Duodenal mucosa (tissue), 2 donors: ENCODE results near the gene ZNF337.

Experiments
- H3K27ac ChIP-seq: one replicate; pipeline ENCODE4 v1.7.0; 2013; ENCODE audit warnings: low read depth, low read length
- H3K27me3 ChIP-seq, 2 donors: one replicate each; pipeline ENCODE4 v1.7.0; 2013; ENCODE audit warnings: low read length in 2 of 2, control low read depth in 1 of 2; ENCODE audit not compliant: insufficient read depth in 2 of 2, control insufficient read depth in 1 of 2
- H3K36me3 ChIP-seq, 2 donors: one replicate each; pipeline ENCODE4 v1.7.0; 2013; ENCODE audit warnings: low read length in 2 of 2, control low read depth in 1 of 2; ENCODE audit not compliant: insufficient read depth in 2 of 2, control insufficient read depth in 1 of 2
- H3K4me1 ChIP-seq, 2 donors: one replicate each; pipeline ENCODE4 v1.7.0; 2013; ENCODE audit warnings: low read length in 2 of 2, control low read depth in 1 of 2; ENCODE audit not compliant: insufficient read depth in 2 of 2, control insufficient read depth in 1 of 2
- H3K4me3 ChIP-seq, 2 donors: one replicate each; pipeline ENCODE4 v1.7.0; 2013; ENCODE audit warnings: low read length in 2 of 2, low read depth in 1 of 2
- H3K9ac ChIP-seq, 2 donors: one replicate each; pipeline ENCODE4 v1.7.0; 2013; ENCODE audit warnings: low read length in 2 of 2, low read depth in 1 of 2
- H3K9me3 ChIP-seq, 2 donors: one replicate each; pipeline ENCODE4 v1.7.0; 2013; ENCODE audit warnings: low read length in 2 of 2, control low read depth in 1 of 2; ENCODE audit not compliant: control insufficient read depth in 1 of 2

ZNF337 gene

GRCh38 chr20:25696371-25697131, at the start of gene ZNF337:
TSS of gene ZNF337 (minus strand) at chr20:25696853. CDS start at chr20:25686417, 10,436 bp downstream.
- H3K36me3 ChIP-seq = no peaks in the 10 kb centered on the region
- no peaks in the 10 kb centered on the region for H3K27me3 ChIP-seq
- peaks cover 0 to 7% of the 10 kb centered on the region in 2 donors for H3K9me3 ChIP-seq
- peak within 1 kb of the TSS; percentile 81 to 90 for H3K9ac ChIP-seq
- peaks cover 0 to 5% of the 10 kb centered on the region in 2 donors for H3K4me1 ChIP-seq
- peak within 1 kb of the TSS; percentile 91 to 97 for H3K4me3 ChIP-seq
- peak within 1 kb of the TSS; percentile 89 for H3K27ac ChIP-seq

- no peaks in the 10 kb centered on the region for H3K36me3 ChIP-seq
- H3K27ac ChIP-seq = no peak overlapping the region
- H3K9me3 ChIP-seq = no peaks in the 10 kb centered on the region
- no peaks in the 10 kb centered on the region for H3K27me3 ChIP-seq
- peaks cover 0 to 3% of the 10 kb centered on the region in 2 donors for H3K4me1 ChIP-seq
- H3K9ac ChIP-seq = no peak overlapping the region
- no peak overlapping the region for H3K4me3 ChIP-seq
Observed at GRCh38 chr20:25745738-25746137, 49.1 kb upstream of the ZNF337 start.

GRCh38 chr20:25745100-25745499, 48.4 kb upstream of the ZNF337 start:
- no peaks in the 10 kb centered on the region for H3K27me3 ChIP-seq
- no peaks in the 10 kb centered on the region for H3K4me1 ChIP-seq
- H3K9me3 ChIP-seq = no peaks in the 10 kb centered on the region
- no peak overlapping the region for H3K9ac ChIP-seq
- no peak overlapping the region for H3K4me3 ChIP-seq
- no peaks in the 10 kb centered on the region for H3K36me3 ChIP-seq
- no peak overlapping the region for H3K27ac ChIP-seq

GRCh38 chr20:25744261-25744660, 47.6 kb upstream of the ZNF337 start:
- Histone ChIP-seq H3K27me3 (no peaks in the 10 kb centered on the region), H3K9ac (no peak overlapping the region), H3K27ac (no peak overlapping the region), H3K36me3 (no peaks in the 10 kb centered on the region), H3K4me3 (no peak overlapping the region), H3K4me1 (no peaks in the 10 kb centered on the region), H3K9me3 (no peaks in the 10 kb centered on the region)

- Histone ChIP-seq H3K27ac (no peak overlapping the region), H3K36me3 (no peaks in the 10 kb centered on the region), H3K4me3 (no peak overlapping the region), H3K27me3 (no peaks in the 10 kb centered on the region), H3K9me3 (no peaks in the 10 kb centered on the region), H3K9ac (no peak overlapping the region), H3K4me1 (no peaks in the 10 kb centered on the region)
Observed at GRCh38 chr20:25741088-25741487, 44.4 kb upstream of the ZNF337 start.

- Histone ChIP-seq H3K9me3 (no peaks in the 10 kb centered on the region), H3K36me3 (no peaks in the 10 kb centered on the region), H3K27ac (no peak overlapping the region), H3K4me1 (no peaks in the 10 kb centered on the region), H3K27me3 (no peaks in the 10 kb centered on the region), H3K9ac (no peak overlapping the region), H3K4me3 (no peak overlapping the region)
Observed at GRCh38 chr20:25739615-25740320, 43.1 kb upstream of the ZNF337 start.

- Histone ChIP-seq H3K27ac (no peak overlapping the region), H3K9me3 (no peaks in the 10 kb centered on the region), H3K4me1 (no peaks in the 10 kb centered on the region), H3K36me3 (no peaks in the 10 kb centered on the region), H3K9ac (no peak overlapping the region), H3K27me3 (no peaks in the 10 kb centered on the region), H3K4me3 (no peak overlapping the region)
Observed at GRCh38 chr20:25738198-25738597, 41.5 kb upstream of the ZNF337 start.

GRCh38 chr20:25733903-25734302, 37.2 kb upstream of the ZNF337 start:
- Histone ChIP-seq H3K36me3 (no peaks in the 10 kb centered on the region), H3K4me1 (no peaks in the 10 kb centered on the region), H3K4me3 (no peak overlapping the region), H3K27me3 (no peaks in the 10 kb centered on the region), H3K27ac (no peak overlapping the region), H3K9ac (no peak overlapping the region), H3K9me3 (no peaks in the 10 kb centered on the region)

GRCh38 chr20:25730862-25731261, 34.2 kb upstream of the ZNF337 start:
- Histone ChIP-seq H3K27ac (no peak overlapping the region), H3K4me1 (no peaks in the 10 kb centered on the region), H3K9ac (no peak overlapping the region), H3K9me3 (peaks cover 5 to 7% of the 10 kb centered on the region in 2 donors), H3K36me3 (no peaks in the 10 kb centered on the region), H3K27me3 (no peaks in the 10 kb centered on the region), H3K4me3 (no peak overlapping the region)

GRCh38 chr20:25726357-25726756, 29.7 kb upstream of the ZNF337 start:
- H3K9me3 ChIP-seq = peaks cover 5 to 7% of the 10 kb centered on the region in 2 donors
- no peaks in the 10 kb centered on the region for H3K4me1 ChIP-seq
- H3K27me3 ChIP-seq = no peaks in the 10 kb centered on the region
- no peaks in the 10 kb centered on the region for H3K36me3 ChIP-seq
- no peak overlapping the region for H3K4me3 ChIP-seq
- no peak overlapping the region for H3K9ac ChIP-seq
- H3K27ac ChIP-seq = no peak overlapping the region
